Measurements from ENCODE around the gene STXBP5.

The STXBP5 gene

DNA sequence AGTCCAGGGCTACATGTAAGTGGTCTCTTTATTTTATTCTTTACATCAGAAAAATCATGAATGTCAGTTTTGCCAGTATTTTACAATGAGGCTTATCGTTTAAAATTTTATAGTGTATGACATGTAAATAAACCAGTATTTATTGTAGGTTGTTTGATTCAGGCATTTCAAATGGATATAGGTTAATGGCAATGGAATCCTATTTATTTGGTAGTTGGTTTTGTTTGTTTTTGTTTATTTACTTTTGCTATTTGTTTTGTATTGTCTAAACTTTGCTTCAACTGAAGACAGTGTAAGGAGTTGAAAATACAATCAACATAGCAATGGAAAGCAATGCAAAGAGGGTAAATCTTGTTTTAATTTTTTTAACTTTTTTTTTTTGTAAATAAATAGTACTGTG is 185.2 kb downstream of the STXBP5 start:
- no peak for DNase-seq

DNA sequence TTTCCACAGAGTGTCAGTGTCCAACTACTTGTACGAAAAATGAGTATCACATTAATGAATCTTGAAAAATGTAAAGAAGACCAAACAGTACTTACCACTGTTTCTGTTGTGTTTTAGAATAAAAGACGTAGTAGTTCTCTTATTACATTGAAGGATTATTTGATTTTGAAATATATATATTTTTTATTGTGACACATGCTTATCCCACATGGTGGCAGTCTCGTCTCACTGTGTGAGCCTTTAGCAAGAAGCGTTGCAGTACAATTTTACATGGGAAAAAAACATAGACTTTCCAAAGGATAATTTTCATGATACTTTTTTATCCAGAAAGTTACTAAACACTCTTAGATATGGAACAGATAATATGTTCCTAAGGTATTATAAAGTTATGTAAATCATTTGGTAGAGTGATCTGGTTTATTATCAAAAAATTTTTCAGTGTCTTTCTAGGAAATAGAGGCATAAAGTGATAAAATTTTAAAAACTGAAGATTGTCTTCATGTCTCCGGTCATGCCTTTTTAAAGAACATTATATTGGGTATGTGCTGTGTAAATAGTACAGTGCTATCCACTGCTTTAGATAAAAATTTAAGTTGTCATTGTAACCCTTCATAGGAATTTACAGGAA is 186.8 kb downstream of the STXBP5 start:
- no peak for DNase-seq

DNA sequence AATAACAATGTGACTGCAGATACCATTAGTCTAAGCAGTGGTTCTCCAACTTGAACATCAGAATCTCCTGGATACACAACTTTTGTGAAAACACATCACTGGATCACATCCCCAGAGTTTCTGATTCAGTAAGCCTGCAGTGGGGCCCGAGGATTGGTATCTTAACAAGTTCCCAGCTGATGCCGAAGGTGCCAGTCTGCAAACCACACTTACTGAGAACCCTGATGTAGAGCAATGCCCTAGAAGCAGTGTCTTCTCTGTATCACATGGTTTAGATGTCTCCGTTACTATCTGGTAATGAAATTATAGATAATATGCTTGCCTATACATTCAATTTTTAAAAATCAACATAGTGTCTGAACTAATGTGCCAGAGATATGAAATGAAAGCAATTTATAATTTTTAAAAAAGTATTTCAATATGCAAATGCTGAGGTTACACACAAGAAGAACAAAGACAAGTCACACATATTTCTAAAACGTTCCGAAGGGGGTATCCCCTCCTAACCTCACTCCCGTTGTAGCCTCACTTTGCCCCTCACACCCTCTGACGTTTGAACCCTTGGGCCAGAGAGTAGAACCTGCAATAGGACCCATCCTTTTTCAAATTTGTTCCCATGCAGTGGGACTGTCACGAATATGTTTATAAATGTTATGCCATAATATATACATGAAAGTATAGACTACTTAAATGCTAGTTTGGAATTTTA is 188.9 kb downstream of the STXBP5 start:
- DNase-seq, result no peak

GRCh38 chr6:147395158-147395557 is 190.9 kb downstream of the STXBP5 start:
- no peak for DNase-seq

- no peak for DNase-seq
Measured at GRCh38 chr6:147397306-147397705, 193.1 kb downstream of the STXBP5 start.

DNA sequence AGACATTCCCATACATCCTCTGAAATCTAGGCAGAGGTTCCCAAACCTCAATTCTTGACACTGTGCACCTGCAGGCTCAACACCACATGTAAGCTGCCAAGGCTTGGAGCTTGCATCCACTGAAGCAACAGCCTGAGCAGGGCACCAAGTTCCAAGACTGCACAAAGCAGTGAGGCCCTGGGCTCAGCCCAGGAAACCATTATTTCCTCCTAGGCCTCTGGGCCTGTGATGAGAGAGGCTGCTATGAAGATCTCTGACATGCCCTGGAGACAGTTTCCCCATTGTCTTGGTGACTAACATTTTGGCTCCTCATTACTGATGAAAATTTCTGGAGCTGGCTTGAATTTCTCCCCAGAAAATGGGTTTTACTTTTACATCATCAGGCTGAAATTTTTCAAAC is 196.8 kb downstream of the STXBP5 start:
- no peak for DNase-seq

DNA sequence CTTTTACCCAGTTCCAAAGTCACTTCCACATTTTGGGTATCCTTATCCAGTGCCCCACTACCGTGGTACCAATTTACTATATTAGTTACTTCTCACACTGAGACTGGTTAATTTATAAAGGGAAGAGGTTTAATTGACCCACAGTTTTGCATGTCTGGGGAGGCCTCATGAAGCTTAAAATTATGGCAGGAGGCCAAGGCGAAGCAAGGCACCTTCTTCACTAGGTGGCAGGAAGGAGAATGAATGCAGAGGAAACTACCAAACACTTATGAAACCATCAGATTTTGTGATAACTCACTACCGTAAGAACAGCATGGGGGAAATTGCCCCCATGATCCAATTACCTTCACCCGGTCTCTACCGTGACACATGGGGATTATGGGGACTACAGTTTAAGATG is 197.6 kb downstream of the STXBP5 start:
- DNase-seq, result no peak

- no peak for DNase-seq
Measured at GRCh38 chr6:147406783-147407182, 202.6 kb downstream of the STXBP5 start.

DNA sequence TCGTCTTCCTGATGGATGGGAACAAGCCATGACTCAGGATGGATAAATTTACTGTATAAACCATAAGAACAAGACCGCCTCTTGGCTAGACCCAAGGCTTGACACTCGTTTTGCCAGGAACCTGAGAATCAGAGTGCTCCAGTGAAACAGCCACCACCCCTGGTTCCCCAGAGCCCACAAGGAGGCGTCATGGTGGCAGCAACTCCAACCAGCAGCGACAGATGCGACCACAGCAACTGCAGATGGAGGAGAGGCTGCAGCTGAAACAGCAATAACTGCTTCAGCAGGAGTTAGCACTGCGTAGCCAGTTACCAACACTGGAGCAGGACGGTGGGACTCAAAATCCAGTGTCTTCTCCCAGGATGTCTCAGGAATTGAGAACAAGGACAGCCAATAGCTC is 203.4 kb downstream of the STXBP5 start:
- DNase-seq, result no peak

DNA sequence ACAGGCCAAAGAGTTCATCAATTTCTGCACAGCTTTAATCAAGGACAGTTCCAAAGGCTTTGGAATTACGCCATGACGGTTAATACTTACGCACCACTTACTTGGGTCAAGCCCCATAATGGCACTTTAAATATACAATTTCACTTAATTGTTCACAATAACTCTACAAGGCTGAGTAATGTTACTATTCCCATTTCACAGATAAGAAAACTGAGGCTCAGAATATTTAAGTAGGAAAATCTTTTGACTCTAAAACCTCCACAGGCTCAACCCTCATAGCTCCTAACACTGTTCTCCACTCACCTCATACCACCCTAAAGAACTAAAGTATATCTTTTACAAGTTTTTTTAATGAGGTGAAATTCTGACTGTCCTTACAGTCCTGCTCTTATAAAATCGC is 212.4 kb downstream of the STXBP5 start:
- no peak for DNase-seq

DNA sequence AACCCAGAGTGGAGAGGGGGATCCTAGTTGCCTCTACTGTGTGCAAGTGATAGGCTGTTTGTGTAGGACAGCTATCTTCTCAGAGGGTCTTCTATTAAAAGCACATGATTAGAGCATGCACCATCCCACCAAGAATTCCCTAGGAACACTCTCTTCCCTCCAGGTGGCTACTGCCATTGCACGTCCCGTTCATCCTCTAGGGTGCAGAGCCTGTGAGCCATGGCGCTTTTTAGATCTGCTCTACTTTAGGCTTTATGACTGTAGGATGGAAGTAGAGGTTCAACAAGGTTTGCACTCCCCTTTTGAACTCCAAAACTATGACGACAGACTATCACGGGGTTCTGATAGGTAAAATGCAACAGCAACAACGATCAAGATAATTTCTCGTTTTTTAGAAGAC is 213.7 kb downstream of the STXBP5 start:
- DNase-seq, result no peak

GRCh38 chr6:147418523-147418922 is 214.3 kb downstream of the STXBP5 start:
- DNase-seq, result no peak

DNA sequence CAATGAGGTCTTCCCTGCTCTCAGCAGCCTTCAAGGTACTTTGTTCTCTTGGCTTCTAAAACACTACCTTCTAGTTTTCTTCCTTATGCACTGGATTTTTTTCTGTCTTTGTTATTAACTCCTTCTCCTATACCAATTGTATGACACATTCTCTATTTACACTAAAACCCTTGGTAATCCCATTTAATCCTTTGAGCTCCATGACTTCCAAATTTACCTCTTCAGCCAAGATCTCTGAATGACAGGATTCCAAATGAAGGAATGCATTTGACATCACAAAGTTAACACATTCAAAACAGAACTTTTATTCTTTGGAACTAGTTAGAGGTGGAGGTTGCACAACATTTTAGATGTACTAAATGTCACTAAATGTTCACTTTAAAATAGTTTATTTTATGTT is 217.7 kb downstream of the STXBP5 start:
- no peak for DNase-seq

DNA sequence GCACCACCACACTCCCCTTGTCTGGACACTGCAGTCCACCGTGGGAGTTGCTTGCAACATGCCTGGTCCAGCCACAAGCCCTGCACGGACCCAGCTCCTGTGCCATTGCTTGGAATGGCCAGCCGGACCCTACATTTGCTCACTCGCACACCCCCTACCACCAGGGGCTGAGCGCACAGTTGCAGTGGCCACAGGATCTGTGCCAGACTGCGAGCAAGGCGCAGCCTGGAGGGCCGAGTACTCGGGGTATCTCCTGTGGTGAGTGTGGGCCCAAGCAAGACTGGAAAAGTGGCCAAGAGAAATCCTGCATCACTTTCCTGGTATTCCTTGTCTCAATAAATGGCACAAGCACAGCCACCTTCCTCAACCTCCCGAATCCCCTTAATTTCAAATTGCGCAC is 218.9 kb downstream of the STXBP5 start:
- no peak for DNase-seq

GRCh38 chr6:147429794-147430193 is 225.6 kb downstream of the STXBP5 start:
- no peak for DNase-seq

DNA sequence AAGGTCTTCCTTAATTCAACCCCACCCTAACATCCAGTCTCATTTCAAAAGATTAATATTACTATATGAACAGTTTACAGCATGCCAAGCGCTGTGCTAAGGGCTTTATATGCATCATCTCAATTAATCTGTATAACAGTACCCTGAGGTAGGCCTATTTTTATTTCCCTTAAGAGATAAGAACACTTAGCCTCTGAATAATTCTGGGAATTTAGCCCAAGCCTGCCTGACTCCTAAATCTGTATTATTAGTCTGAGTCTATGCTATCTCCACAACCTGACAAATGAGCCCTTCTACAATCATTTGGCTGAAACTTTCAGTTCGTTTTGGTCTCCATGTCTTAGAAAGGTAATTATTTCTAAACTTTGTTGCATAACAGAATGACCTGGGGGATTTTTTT is 226.6 kb downstream of the STXBP5 start:
- DNase-seq, result no peak

DNA sequence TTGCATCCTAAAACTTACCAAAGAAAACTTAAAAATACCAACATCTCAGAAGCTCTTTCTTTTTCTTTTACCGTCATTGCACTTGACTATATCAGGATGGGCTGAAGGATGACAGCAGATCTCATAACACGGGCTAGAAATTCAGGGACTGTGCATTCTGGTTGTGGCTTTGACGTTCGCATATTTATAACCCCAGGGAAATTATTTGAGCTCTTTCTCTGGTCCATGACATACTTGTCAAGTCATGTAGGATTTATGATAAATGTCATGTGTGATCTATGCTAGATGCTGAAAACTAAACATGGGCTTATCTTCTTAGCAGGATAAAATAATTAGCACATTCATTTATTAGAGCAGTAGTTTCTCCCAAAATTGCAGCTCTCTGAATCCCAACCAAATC is 229.9 kb downstream of the STXBP5 start:
- DNase-seq, result no peak

GRCh38 chr6:147434516-147434915 is 230.3 kb downstream of the STXBP5 start:
- no peak for DNase-seq

DNA sequence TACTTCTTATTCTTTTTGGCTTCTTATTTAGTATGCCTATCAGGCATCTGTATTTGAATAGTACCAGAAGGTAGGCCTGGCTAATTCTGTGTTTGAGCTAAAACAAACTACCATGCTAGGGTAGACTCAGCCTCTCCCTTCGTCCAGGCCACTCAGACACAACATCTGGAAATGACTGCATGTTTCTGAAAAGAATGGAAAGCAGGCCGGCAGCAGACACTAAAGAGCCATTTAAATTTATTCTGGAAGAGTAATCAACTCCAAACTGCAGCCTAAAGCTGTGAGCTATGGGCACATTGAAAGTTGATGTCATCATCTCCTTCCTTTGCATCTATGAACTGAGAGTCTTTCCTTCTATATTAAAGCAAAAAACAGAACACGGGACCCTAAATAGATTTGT is 233.4 kb downstream of the STXBP5 start:
- no peak for DNase-seq

DNA sequence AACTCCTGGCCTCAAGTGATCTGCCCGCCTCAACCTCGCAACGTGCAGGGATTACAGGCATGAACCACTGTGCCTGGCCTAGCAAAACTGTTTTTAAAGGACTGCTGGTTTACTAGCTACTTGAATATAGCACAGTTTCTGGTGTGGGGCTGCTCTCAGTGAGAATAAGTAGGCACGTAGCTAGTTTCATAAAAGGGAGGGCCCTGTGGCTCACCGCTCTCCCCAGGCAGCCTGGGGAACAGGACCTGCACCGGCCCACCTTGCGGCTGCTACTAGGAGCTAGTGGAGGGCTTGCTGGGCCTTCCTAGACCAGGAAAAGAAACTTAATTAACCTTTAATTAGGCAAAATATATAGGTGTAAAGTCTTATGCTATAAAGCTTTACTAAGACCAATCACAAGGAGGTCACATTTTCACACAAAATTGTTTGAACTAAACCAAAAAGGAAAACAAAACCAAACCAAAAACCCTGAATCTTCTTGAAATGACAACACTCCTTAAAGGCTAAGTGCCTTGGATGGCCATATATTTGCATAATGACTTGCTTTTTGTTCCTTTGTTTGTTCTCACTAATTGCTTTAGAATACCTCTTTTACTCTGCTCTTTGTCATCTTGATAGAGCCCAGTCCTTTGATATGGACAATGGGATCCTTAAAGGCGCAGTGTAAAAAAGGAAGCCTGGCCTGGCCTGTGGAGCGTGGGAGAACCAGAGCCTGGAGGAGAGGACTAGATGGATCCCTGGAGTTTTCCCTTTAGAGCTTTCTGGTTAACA is 234.7 kb downstream of the STXBP5 start:
- DNase-seq, result no peak

All from DMS79 (cell line).